ENCODE data around the gene CTXN2.

DNA sequence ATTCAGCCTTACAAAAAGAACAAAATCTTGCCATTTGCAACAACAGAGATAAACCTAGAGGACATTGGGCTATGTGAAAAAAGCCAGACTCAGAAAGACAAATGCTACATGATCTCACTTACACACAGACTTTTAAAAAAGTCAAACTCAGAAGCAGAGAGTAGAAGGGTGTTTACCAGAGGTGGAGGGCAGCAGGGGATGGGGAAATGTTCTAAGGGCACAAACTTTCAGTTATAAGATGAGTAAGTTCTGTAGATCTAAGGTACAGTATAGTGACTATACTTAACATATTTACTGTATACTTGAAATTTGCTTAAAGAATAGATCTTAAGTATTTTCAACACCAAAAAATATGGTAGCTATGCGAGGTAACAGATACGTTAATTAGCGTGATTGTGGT, 16.3 kb upstream of the CTXN2 start:
- TF ChIP-seq, protein P1, sequence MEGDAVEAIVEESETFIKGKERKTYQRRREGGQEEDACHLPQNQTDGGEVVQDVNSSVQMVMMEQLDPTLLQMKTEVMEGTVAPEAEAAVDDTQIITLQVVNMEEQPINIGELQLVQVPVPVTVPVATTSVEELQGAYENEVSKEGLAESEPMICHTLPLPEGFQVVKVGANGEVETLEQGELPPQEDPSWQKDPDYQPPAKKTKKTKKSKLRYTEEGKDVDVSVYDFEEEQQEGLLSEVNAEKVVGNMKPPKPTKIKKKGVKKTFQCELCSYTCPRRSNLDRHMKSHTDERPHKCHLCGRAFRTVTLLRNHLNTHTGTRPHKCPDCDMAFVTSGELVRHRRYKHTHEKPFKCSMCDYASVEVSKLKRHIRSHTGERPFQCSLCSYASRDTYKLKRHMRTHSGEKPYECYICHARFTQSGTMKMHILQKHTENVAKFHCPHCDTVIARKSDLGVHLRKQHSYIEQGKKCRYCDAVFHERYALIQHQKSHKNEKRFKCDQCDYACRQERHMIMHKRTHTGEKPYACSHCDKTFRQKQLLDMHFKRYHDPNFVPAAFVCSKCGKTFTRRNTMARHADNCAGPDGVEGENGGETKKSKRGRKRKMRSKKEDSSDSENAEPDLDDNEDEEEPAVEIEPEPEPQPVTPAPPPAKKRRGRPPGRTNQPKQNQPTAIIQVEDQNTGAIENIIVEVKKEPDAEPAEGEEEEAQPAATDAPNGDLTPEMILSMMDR (IDR thresholded peaks at IDR 0.05; ENCODE audit: insufficient read depth, low read length, poor library complexity, severe bottlenecking): no peak
- TF ChIP-seq EZH2phosphoT487 (conservative IDR thresholded peaks at IDR 0.05; ENCODE audit: low read length): no peak
